Endothelial cell of umbilical vein (primary cell): ENCODE results near the gene LHX4. TPM values are rescaled to one million over a fixed set of nuclear protein-coding genes. Genes with fewer than 3 reads are reported as not detected.

Experiments used
- BruUV-seq: library from RNA; stranded (reverse); fragments of 400-500 nt; replicated peaks from 2 replicates; lab custom pipeline; 2021; lab: Mats Ljungman, UMichigan
- CTCF ChIA-PET: fragments of 300-600, 350-600 bp; sonication (Branson Sonifier 250); formaldehyde crosslinking; loops from one replicate; lab custom pipeline; 2021; ENCODE audit warnings: antibody characterized with exemption, inconsistent platforms; lab: Charles Lee
- POLR2A ChIA-PET: fragments of 300-600, 350-600 bp; sonication (Branson Sonifier 250); formaldehyde crosslinking; loops from one replicate; lab custom pipeline; 2021; ENCODE audit warnings: antibody characterized with exemption, inconsistent platforms; lab: Charles Lee
- DNase-seq: peaks from one replicate; pipeline ENCODE4 v3.0.0-alpha.2; 2011; ENCODE audit warnings: low read depth, low spot score
- FAIRE-seq: peaks from 2 replicates; lab custom pipeline; 2011; peaks lifted over from hg19 to GRCh38; lab: Jason Lieb, UNC
- H2AFZ ChIP-seq: 2 replicates; pipeline ENCODE4 v1.6.0; 2012; ENCODE audit warnings: low read depth, low read length, control low read depth, inconsistent platforms
- H3K27ac ChIP-seq: 2 replicates; pipeline ENCODE4 v1.5.1; 2011; ENCODE audit warnings: low read depth, mild to moderate bottlenecking, control low read depth, low read length, moderate library complexity; ENCODE audit not compliant: insufficient read depth
- H3K27me3 ChIP-seq, 2 experiments: 2 replicates each; pipeline versions ENCODE4 v1.6.0 to v1.6.1; 2011; ENCODE audit warnings: low read length in 2 of 2, mixed read lengths in 1 of 2; ENCODE audit not compliant: control insufficient read depth in 2 of 2, insufficient read depth in 2 of 2
- H3K36me3 ChIP-seq, 2 experiments: 2 replicates in 1 of 2; 3 replicates in 1 of 2; pipeline ENCODE4 v1.5.1; 2011; ENCODE audit warnings: low read length in 2 of 2, mild to moderate bottlenecking in 1 of 2, moderate library complexity in 1 of 2; ENCODE audit not compliant: control insufficient read depth in 2 of 2, insufficient read depth in 2 of 2; ENCODE audit errors: extremely low read depth in 1 of 2
- H3K4me1 ChIP-seq: 3 replicates; pipeline ENCODE4 v1.5.1; 2011; ENCODE audit warnings: mild to moderate bottlenecking, low read length; ENCODE audit not compliant: control insufficient read depth, insufficient read depth; ENCODE audit errors: extremely low read depth
- H3K4me2 ChIP-seq: 2 replicates; pipeline ENCODE4 v1.6.1; 2011; ENCODE audit warnings: low read length, control low read depth, mixed read lengths; ENCODE audit not compliant: insufficient read depth
- H3K4me3 ChIP-seq, 3 experiments: fragments of 200-600 bp in 1 of 3; sonication (generic), shearing (Covaris generic) in 1 of 3; replicated peaks in 1 of 3; 2 replicates each; pipeline ENCODE4 v1.5.1; 2011 to 2016; ENCODE audit warnings: control low read depth in 3 of 3, low read length in 3 of 3, mild to moderate bottlenecking in 2 of 3, inconsistent platforms in 1 of 3, low read depth in 1 of 3, moderate library complexity in 1 of 3; ENCODE audit not compliant: insufficient read depth in 1 of 3
- H3K79me2 ChIP-seq: 2 replicates; pipeline ENCODE4 v1.6.0; 2012; ENCODE audit warnings: low read length, inconsistent platforms; ENCODE audit not compliant: control insufficient read depth, insufficient read depth
- H3K9ac ChIP-seq: replicated peaks from 2 replicates; pipeline ENCODE3; 2011; ENCODE audit warnings: low read length, control low read depth; ENCODE audit not compliant: insufficient read depth; ENCODE audit errors: extremely low read depth
- H3K9me1 ChIP-seq: replicated peaks from 3 replicates; pipeline ENCODE4 v1.6.0; 2011; ENCODE audit warnings: mild to moderate bottlenecking, low read length; ENCODE audit not compliant: control insufficient read depth, insufficient read depth; ENCODE audit errors: extremely low read depth
- H3K9me3 ChIP-seq: replicated peaks from 2 replicates; pipeline ENCODE4 v1.5.1; 2012; ENCODE audit warnings: low read length, inconsistent platforms; ENCODE audit not compliant: control insufficient read depth, insufficient read depth
- H4K20me1 ChIP-seq: replicated peaks from 2 replicates; pipeline ENCODE3; 2011; ENCODE audit warnings: mild to moderate bottlenecking, low read length; ENCODE audit not compliant: control insufficient read depth, insufficient read depth; ENCODE audit errors: extremely low read depth
- EZH2 ChIP-seq: IDR thresholded peaks from 2 replicates; pipeline ENCODE4 v1.6.1; 2012; ENCODE audit warnings: borderline replicate concordance, low read depth, mild to moderate bottlenecking, moderate library complexity, low read length, inconsistent platforms; ENCODE audit not compliant: severe bottlenecking
- FOS ChIP-seq: IDR thresholded peaks from 2 replicates; pipeline ENCODE4 v1.6.1; 2011; ENCODE audit warnings: mild to moderate bottlenecking, low read length, moderate library complexity, borderline replicate concordance; ENCODE audit not compliant: insufficient read depth
- GATA2 ChIP-seq: IDR thresholded peaks from 2 replicates; pipeline ENCODE4 v1.7.0; 2011; ENCODE audit warnings: low read depth, mild to moderate bottlenecking, moderate library complexity, mixed read lengths, low read length; ENCODE audit not compliant: insufficient read length, insufficient read depth
- JUN ChIP-seq: IDR thresholded peaks from 2 replicates; pipeline ENCODE4 v1.6.1; 2011; ENCODE audit warnings: borderline replicate concordance, low read depth; ENCODE audit not compliant: insufficient read length, insufficient read depth
- MYC ChIP-seq: IDR thresholded peaks from one replicate; pipeline ENCODE4 v1.6.1; 2011; ENCODE audit warnings: mild to moderate bottlenecking, low read depth, low read length
- POLR2A ChIP-seq: IDR thresholded peaks from 2 replicates; pipeline ENCODE4 v1.6.1; 2012; ENCODE audit warnings: low read depth, mild to moderate bottlenecking, control low read depth, low read length
- POLR2AphosphoS5 ChIP-seq: IDR thresholded peaks from 2 replicates; pipeline ENCODE4 v1.6.1; 2012; ENCODE audit warnings: low read depth, mild to moderate bottlenecking, control low read depth, low read length, moderate library complexity; ENCODE audit not compliant: insufficient read depth
- dilution Hi-C: fragments of 300-500 bp; cut with MboI; formaldehyde crosslinking; loops from one replicate; pipeline ENCODE4 v1.15.0; 2019; ENCODE audit warnings: low sequenced_read_pairs; ENCODE audit not compliant: extremely low pct_ligation_motif_present
- intact Hi-C: fragments of 100-400 bp; cut with micrococcal nuclease; formaldehyde crosslinking; loops from one replicate; pipeline ENCODE4 v1.10.0; 2022
- polyA plus RNA-seq, 4 experiments: library from polyadenylated mRNA; depleted of rRNA in 3 of 4; stranded (reverse) in 3 of 4; unstranded in 1 of 4; fragments of >200 nt; gene quantifications; 2 replicates each; pipeline versions ENCODE4 v1.2.1 to v1.2.3, GENCODE V29; 2011 to 2012; ENCODE audit warnings: missing spikeins in 1 of 4
- total RNA-seq: library from RNA; stranded (reverse); gene quantifications from 2 replicates; pipeline ENCODE4 v1.2.3, GENCODE V29; 2021
- TF ChIP-seq, protein P1 (sequence below): IDR thresholded peaks from 2 replicates; pipeline ENCODE4 v1.6.1; 2011; ENCODE audit not compliant: insufficient read depth, insufficient read length
- TF ChIP-seq, protein P2 (sequence below), 2 donors: IDR thresholded peaks; 1 replicate in 1 of 2; 2 replicates in 1 of 2; pipeline ENCODE4 v1.5.1; 2011; ENCODE audit warnings: low read length in 2 of 2, mild to moderate bottlenecking in 2 of 2, moderate library complexity in 2 of 2, control low read depth in 1 of 2, inconsistent platforms in 1 of 2, low read depth in 1 of 2; ENCODE audit not compliant: insufficient read depth in 1 of 2; ENCODE audit errors: extremely low read depth in 1 of 2

The LHX4 gene
- total and polyA plus RNA-seq, 2 donors (not counting 3 experiments of a cell fraction or from before 2014, with no cell fraction given): not detected

DNA sequence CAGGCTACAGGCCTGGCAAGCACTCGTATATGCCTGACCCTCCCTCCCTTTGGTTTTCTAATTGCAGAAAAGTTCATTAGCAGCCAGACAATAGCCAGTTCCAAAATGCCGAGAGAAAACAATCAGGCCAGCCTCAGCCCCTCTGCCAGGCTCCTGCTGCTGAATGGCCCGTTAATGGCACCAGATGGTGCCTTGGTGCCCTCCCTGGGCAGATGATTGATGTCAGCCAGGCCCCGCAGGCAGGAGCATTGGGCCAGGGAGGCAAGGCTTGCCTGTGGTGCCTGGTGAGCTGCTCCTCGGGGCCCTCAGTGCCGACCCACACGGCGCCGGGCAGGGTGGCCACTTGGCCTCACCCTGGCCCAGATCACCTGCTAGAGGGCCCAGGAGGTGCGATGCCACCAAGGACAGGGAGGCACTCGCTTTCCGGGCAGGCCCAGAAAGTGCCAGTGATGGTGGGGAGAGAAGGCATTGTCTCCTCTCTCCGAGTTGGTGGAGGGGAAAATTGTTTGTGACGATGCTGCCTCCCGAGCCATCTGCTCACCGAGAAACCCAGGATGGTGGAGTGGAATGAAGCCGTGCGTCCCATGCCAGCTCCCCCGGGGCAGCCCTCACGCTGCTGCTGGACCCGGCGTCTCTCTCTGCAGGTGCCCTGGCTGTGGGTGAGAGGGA is 47.3 kb upstream of the LHX4 start:
- FAIRE-seq (no peak), DNase-seq (no peak)
- TF ChIP-seq POLR2AphosphoS5 (no peak), POLR2A (no peak), FOS (no peak), EZH2 (no peak), MYC (no peak), GATA2 (no peak), JUN (no peak)
- TF ChIP-seq, protein P1, sequence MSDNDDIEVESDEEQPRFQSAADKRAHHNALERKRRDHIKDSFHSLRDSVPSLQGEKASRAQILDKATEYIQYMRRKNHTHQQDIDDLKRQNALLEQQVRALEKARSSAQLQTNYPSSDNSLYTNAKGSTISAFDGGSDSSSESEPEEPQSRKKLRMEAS: no peak
- TF ChIP-seq, protein P2, sequence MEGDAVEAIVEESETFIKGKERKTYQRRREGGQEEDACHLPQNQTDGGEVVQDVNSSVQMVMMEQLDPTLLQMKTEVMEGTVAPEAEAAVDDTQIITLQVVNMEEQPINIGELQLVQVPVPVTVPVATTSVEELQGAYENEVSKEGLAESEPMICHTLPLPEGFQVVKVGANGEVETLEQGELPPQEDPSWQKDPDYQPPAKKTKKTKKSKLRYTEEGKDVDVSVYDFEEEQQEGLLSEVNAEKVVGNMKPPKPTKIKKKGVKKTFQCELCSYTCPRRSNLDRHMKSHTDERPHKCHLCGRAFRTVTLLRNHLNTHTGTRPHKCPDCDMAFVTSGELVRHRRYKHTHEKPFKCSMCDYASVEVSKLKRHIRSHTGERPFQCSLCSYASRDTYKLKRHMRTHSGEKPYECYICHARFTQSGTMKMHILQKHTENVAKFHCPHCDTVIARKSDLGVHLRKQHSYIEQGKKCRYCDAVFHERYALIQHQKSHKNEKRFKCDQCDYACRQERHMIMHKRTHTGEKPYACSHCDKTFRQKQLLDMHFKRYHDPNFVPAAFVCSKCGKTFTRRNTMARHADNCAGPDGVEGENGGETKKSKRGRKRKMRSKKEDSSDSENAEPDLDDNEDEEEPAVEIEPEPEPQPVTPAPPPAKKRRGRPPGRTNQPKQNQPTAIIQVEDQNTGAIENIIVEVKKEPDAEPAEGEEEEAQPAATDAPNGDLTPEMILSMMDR (IDR thresholded peaks at IDR 0.05; ENCODE audit: extremely low read depth in 1 of 2, insufficient read depth in 1 of 2, low read depth in 1 of 2, low read length in 2 of 2): no peak
- dilution Hi-C loops: no loop called here
- no peak overlapping the region for H3K4me3 ChIP-seq
- no peaks in the 10 kb centered on the region for H3K79me2 ChIP-seq
- no peaks in the 10 kb centered on the region for H3K9me1 ChIP-seq
- intact Hi-C loops: no loop called here
- H3K27me3 ChIP-seq: no peaks in the 10 kb centered on the region
- H4K20me1 ChIP-seq: no peaks in the 10 kb centered on the region
- no TSS peak for BruUV-seq
- no peak overlapping the region for H3K27ac ChIP-seq
- CTCF ChIA-PET: no interaction called here
- POLR2A ChIA-PET: no interaction called here
- peaks cover 10 to 19% of the 10 kb centered on the region in 2 experiments for H3K36me3 ChIP-seq
- no peak overlapping the region for H3K9ac ChIP-seq
- H2AFZ ChIP-seq: no peak overlapping the region
- no peaks in the 10 kb centered on the region for H3K9me3 ChIP-seq
- H3K4me1 ChIP-seq: no peaks in the 10 kb centered on the region
- H3K4me2 ChIP-seq: no peak overlapping the region
